ENCODE data around the gene CCDC201.
"Not testable (repeated sequence)": the region's sequence is repeated elsewhere in the genome, so short reads cannot be mapped to it uniquely, and the experiment has no call there.

CCDC201 gene

GRCh38 chr7:45872116-45873034 lies 507 bp downstream of the CCDC201 start:
- DNase-seq: no peak

DNA sequence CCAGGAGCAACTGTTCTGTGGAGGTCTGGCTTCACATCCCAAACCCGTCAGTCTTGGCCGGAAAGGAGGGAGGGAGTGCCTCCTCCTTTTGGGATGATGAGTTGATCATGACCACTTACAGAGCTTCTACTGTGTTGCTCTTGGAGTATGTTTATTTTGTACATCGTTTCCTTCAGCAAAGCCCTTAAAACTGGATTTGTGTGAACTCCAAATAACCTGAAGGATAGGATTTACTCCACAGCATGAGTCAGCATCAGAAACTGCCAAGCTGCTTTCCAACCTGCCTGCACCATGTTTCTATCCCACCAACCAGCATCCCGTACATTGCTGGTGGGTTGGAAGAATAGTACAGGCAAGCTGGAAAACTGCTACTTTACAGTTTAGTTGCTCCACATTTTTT lies 3.5 kb downstream of the CCDC201 start:
- no peak for DNase-seq

- DNase-seq: no peak
Measured at GRCh38 chr7:45867471-45867870, 5.4 kb downstream of the CCDC201 start.

- DNase-seq: no peak
Measured at GRCh38 chr7:45865594-45866410, 7.1 kb downstream of the CCDC201 start.

- DNase-seq: no peak
Measured at GRCh38 chr7:45863715-45864114, 9.2 kb downstream of the CCDC201 start.

DNA sequence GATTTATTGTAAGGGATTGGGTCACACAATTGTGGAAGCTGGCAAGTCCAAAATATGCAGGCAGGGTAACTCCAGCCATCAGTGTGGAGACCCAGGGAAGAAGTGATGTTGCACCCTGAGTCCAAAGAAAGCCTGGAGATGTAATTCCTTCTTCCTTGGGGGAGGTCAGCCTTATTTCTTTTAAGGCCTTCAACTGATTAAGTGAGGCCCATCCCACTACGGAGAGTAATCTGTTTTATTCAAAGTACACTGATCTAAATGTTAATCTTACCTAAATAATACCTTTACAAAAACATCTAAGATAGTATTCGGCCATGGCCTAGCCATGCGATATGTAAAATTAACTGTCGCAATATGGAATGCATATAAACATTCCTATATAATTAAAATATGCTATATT lies 16.0 kb downstream of the CCDC201 start:
- not testable (repeated sequence) for DNase-seq

DNA sequence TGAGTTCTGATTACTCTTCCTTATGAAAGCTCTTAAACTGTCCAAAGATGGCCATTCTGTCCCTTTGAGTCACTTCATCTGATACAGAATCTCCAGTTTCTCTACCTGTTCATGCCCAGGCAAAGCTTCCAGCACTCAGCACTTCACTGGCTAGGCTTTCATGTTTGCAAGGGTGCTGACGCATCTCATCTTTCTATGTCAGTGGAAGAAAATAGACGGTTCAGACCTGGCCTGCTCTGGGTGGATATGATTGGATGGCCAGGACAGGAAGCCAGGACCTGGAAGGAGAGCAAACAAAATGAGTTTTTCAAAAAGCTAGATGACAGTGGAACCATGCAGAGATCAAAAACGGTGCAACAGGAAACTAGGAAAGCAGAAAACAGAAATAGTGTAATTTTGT lies 17.2 kb downstream of the CCDC201 start:
- DNase-seq: not testable (repeated sequence)

- DNase-seq: not testable (repeated sequence)
Measured at GRCh38 chr7:45853491-45853890, 19.4 kb downstream of the CCDC201 start.

DNA sequence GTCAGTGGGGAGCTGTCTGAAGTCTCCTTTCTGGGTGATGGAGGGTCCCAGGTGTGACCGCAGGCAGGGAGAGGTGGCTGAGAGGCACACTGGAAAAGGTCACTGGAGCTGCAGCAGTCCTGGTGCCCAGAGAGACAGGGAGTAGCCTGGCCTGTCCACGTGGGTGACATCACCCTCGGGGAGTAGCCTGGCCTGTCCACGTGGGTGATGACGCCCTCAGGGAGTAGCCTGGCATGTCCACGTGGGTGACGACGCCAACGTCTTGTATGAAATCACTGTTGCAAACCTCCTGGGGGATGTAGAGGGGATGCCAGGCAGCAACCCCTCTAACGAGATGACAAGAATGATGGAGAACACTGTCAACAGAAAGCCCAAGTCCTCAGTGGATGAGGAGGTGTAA lies 19.9 kb downstream of the CCDC201 start:
- DNase-seq: not testable (repeated sequence)

DNA sequence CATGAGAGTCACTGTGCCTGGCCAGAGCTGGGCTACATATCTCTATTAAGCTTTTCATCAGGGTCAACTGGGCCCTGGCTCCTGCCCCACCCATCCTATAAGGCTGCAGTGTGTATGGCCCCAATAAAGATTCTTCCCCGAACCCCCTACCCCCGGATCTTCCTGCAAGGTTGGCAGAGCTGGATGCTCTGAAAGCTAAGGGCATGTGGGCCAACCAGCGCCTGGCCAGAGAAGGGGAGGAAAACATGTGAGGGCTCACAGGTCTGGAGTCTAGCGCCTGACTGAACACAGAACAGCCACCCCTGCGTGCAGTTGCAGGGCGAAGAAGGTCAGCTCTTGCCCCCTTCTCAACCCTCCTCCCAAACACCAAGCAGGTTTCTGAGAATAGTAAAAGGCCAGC lies 24.1 kb downstream of the CCDC201 start:
- not testable (repeated sequence) for DNase-seq

DNA sequence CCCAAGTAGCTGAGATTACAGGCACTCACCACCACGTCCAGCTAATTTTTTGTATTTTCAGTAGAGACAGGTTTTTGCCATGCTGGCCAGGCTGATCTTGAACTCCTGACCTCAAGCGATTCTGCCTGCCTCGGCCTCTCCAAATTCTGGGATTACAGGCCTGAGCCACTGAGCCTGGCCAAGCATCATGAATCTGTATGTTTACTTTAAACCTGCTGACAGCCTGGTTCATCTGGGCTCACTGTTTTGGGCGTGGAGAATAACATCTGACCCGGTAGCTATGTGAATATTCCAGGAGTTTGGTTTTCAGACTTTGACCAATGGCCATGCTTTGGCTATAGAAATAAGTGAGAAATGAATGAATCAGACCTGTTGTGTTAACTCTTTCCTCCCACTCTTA lies 26.3 kb downstream of the CCDC201 start:
- not testable (repeated sequence) for DNase-seq

DNA sequence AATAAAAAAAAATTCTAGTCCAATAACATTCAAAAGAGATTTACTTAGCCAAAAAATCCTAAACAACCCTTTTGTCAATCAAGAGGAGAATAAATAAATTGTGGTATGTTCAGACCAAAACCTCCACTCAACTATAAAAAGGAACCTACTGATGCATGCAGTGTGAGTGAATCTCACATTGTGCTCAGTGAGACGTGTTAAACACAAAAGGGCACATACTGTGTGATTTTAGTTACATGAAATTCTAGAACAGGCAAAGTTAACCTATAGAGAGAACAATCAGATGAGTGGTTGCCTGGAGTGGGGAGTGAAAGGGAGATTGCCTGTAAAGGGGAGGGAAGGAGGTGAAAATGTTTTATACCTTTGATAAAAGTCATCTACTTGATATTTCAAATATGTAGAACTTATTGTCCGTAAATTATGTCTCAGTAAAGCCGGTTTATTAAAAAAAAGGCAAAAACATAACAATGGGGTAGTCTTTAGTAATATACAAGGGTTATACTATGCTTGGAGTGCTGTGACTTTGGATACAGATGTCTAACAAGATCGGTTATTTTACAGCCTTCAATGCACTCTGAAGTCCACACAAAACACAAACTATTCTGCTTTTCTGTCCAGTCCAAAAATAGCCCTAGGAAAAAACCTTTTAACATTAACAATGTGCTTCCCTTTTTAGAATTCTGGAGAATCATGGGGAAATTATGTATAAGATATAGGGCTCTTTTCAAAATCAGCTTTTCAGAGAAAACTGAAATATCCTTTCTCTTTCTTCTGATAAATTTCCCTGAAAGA lies 30.8 kb downstream of the CCDC201 start:
- DNase-seq: not testable (repeated sequence)

DNA sequence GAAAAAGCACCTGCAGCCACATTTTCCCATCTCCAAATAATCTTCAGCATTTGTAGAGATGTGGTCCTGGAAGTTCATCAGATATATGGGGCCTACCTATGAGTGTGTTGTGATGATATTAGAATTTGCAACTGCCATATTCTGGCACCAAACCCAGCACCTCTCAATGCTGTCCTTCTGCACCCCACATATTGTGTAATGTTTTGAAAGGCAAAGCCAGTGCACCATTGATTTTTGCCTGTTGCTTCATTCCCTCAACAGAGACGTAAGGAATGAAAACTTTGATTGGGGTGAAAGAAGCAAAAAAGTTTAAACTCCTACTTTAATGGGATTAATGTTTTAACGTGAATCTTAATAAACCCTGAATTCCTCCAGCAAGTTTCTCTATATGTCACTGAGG lies 34.0 kb downstream of the CCDC201 start:
- not testable (repeated sequence) for DNase-seq

DNA sequence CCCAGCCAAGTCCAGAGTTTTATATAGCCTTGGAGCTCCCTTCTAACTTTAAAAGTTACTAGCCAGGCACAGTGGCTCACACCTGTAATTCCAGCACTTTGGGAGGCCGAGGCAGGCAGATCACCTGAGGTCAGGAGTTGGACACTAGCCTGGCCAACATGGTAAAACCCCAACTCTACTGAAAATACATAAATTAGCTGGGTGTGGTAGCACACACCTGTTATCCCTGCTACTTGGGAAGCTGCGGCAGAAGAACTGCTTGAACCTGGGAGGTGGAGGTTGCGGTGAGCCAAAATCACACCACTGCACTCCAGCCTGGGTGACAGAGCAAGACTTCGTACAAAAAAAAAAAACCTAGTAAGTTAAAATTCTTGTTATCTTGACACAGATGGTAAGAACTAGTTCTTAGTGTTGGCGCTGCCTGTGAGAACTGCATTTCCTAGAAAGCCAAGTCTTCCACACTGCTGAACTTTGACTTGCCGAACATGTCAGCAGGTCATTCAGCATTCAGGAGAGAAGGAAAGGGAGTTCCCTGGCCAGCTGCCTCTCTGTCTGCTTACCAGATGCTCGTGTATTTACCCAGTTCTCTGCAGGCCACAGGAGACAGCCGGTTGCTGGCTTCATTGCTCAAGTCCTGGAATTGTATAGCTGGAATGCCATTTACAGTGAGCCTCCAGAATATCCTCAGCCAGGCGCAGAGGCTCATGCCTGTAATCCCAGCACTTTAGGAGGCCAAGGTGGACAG lies 40.3 kb downstream of the CCDC201 start:
- peak; percentile 6 for DNase-seq

GRCh38 chr7:45829846-45830245 lies 43.0 kb downstream of the CCDC201 start:
- not testable (repeated sequence) for DNase-seq

- DNase-seq: not testable (repeated sequence)
Measured at GRCh38 chr7:45827731-45828130, 45.2 kb downstream of the CCDC201 start.

DNA sequence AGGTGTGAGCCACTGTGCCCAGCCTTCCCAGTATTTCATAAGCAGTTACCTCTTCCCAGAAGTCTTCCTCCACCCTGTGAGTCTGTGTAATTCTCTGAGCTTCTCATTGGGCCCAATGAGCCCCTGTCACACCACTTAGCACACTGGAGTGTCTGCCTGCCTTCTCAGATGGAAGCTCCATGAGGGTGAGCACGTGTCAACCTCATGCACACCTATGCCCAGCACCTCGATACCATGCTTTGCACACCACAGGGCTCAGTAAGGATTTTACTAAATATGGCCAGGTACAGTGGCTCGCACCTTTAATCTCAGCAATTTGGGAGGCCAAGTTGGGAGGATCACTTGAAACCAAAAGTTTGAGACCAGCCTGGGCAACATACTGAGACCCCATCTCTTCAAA lies 46.3 kb downstream of the CCDC201 start:
- DNase-seq: not testable (repeated sequence)

DNA sequence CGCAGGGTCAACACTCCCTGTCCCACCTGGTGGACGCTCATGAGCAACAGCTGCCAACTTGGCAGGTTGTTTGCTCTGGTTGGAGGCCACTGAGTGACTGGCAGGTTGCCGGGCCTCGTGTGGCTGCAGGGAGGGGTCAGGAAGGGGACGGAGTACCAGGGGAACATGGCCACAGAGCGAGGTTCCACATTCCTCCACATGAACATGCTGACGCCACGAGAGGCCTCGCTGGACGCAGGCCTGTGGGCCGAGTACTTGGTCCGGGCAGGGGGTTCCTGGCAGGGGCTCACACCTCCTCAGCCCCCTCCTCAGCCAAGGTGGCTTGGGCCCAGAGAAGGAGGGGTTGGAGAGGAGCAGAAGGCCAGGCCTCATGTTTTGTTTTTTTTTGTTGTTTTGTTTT lies 54.1 kb downstream of the CCDC201 start:
- DNase-seq: not testable (repeated sequence)

DNA sequence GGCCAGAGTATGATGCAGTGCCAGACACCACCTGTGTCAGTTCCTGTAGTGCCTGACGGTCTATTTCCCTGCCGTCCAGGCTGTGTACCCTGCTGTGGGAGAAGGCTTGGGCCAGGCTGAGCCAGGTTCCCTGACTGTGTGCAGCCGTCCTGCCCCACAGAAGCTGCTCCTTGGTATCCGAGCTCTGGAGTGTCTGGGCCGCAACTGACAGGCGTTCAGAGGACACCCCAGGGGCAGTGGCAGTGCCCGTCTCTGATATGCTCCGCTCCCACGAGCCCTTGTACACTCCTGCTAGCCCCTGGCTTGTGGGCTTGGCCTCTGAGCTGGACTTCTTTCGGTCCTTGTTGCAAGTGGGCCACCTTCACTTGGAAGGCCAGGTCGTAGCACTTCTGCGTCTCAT lies 55.0 kb downstream of the CCDC201 start:
- DNase-seq: not testable (repeated sequence)

DNA sequence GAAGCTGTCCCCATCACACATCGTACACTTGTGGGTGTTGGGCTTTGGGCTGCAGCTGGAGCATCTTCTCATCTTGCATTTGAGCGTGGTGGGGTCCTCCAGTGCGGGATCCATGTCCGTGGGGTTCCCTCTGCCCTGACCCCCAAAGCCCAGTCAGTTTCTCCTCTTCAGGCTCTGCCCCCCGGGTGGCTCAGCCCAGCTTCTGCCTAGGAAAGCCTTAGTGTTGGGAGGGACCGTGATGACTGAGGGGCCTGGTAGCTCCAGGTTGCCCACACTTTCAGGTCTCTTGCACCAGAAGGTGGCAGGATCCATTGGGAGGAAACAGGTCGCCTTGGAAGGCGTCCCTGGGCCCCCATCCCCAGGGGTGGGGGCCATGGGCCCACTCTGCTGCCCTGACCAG lies 55.9 kb downstream of the CCDC201 start:
- DNase-seq: not testable (repeated sequence)

DNA sequence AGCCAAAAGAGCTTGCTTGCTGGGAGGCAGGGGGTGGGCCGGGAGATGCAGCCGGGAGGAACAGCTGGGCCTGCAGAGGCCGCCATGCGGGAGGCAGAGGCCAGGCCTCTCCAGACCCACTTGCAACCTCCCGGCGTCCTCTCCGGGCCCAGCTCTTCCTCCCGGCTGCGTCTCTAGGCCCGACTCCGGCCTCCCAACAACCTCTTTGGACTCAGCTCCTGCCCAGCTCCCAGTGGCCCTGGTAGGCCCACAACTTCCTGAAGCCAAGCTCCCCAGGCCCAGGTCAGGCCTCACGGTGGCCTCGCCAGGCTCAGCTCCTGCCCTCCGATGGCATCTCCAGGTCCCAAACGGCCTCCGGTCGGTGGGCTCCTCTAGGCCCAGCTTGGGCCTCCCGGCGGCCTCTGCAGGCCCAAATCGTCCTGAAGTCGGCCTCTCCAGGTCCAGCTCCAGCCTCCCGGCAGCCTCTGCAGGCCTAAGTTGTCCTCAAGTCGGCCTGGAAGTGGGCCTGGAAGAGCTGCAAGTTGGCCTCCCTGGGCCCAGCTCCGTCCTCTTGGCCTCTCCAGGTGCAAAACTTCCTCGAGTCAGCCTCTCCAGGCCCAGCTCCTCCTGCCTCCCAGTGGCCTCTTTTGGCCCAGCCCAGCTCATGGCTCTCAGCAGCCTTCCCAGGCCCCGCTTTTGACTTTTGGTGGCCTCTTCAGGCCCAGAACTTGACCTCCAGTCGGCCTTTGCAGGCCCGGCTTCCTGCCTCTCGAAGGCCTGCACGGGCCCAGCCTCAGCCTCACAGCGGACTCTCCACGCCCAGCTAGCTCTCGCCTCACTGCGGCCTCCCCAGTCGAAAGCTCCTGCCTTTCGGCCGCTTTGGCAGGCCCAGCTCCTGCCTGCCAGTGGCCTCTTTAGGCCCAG lies 58.4 kb downstream of the CCDC201 start:
- not testable (repeated sequence) for DNase-seq
